ENCODE data around the gene STARD7.
"Not testable (repeated sequence)": the region's sequence is repeated elsewhere in the genome, so short reads cannot be mapped to it uniquely, and the experiment has no call there.

STARD7 gene

DNA sequence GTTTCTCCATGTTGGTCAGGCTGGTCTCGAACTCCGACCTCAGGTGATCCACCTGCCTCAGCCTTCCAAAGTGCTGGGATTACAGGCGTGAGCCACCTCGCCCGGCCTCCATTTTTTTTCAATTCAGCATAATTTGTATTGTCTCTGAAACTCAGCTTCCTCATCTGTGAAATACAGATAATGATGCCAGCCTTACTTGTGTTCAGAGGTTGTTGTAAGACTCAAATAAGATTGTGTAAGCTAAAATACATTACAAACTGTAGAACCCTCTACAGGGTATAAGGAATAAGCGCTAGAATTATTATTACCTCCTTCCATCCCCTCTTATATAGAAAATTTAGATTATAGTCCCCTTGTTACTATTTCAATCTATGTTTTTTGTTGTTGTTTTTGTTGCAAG lies 24.8 kb upstream of the STARD7 start:
- DNase-seq = no peak

GRCh38 chr2:96231316-96231715 lies 22.7 kb upstream of the STARD7 start:
- no peak for DNase-seq

GRCh38 chr2:96225016-96225533 lies 16.4 kb upstream of the STARD7 start:
- DNase-seq = no peak

DNA sequence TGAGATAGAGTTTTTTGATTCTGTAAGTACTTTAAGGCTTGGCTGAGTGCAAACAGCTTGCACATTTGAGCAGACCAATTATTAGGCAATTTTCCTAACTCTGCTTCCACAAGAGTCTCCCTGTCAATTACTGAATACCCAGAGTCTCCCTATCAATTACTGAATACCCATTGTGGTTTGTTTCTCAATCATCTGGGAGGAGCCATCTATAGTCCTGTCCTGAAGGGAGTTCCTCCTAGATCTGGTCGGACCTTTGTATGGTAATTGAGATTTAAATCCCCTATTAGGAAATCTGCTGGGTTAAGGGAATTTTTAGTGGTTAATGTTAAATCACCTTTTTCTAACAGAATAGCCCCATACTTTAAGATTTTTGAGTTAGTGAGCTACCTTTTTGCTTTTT lies 12.5 kb upstream of the STARD7 start:
- not testable (repeated sequence) for DNase-seq

- DNase-seq = not testable (repeated sequence)
Observed at GRCh38 chr2:96219959-96220358, 11.3 kb upstream of the STARD7 start.

- DNase-seq = no peak
Observed at GRCh38 chr2:96218508-96219131, 10.0 kb upstream of the STARD7 start.

GRCh38 chr2:96214554-96214953 lies 5.9 kb upstream of the STARD7 start:
- no peak for DNase-seq

- DNase-seq = no peak
Observed at GRCh38 chr2:96213379-96213778, 4.8 kb upstream of the STARD7 start.

GRCh38 chr2:96212339-96212738 lies 3.7 kb upstream of the STARD7 start:
- DNase-seq = no peak

- DNase-seq = no peak
Observed at GRCh38 chr2:96209729-96210085, 1.1 kb upstream of the STARD7 start.

DNA sequence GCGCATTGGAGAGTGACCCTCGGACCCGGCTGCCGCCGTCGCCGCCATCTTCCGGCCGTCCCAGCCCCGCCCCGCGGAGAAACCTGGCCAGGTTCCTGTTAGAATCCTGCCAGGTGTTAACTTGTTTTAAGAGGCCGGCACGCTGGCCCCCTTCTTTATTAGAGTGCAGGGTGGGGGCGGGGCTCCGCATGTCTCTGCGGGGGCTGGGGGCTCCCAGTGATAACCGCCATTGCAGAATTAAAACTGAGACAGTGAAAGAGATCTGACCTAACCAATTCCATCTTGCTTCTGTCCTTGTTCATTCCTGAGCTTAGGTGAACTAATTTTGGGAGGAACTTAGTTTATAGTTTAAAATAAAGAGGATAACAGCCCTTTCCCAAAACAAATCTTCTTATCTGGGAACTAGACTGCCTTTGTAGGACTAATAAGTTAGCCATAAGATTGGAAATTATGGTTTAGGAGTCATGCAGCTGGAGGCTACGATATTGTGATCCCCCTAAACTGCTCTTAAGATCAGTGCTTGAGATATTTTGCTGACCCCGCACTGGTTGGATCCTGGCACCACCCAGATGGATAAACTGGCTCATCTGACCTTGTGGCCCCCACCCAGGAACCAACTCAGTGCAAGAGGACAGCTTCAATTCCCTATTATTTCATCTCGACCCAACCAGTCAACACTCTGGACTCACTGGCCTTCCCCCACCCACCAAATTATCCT lies 543 bp upstream of the STARD7 start:
- DNase-seq = no peak

- no peak for DNase-seq
Observed at GRCh38 chr2:96207774-96208142, 869 bp downstream of the STARD7 start.

GRCh38 chr2:96207073-96207773 lies 1.4 kb downstream of the STARD7 start:
- DNase-seq = no peak

DNA sequence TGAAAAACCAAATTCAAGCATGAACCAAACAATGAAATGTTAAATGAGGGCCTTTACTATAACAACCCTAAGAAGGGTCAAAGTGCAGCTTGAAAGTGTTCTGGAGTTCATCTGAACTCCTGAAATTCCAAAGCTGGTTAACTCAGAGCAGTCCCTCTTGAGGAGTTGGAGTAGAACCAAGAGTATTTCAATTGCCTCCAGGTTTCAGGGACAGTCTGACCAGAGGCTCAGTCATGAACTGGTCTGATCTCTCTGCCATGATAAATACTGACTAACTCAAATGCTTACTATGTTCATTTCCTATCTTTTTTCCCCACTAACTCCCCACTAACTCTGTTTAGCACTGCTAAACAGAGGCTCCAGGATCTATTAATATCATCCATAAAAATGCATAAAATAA lies 2.7 kb downstream of the STARD7 start:
- DNase-seq = no peak

DNA sequence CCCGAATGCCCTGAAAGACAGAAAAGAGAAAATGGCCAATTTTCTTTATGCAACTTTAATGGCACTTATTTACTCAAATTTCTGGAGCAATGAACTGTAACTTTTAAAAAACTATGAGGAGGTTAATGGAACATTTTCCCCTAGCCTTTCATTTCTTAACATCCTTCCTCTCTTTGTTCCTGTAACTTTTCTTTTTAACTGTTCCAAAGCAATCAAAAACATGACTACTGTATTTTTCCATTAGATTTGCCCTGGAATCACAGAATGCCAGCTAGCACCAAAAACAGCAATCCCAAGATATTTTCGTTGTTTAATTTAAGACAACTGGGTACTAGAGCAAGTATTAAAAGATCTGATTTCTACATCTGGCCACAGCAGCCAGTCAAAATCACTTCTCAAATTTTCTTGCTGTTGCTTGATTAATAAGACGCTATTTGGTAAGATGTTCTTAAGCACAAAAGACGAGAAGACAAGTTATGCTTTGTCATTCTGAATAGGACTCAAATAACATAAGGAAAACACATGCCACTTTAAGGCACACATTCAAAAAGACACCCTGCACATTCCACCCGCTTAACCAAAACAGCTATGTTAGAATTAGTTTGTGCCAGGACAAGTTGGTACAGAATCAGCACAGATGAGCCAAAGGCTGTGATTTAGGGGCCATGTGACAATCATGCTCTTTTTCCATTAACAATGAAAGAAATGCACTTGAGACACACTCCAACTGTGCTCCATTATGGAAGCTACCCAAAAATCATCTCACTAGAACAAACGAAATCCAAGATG lies 3.6 kb downstream of the STARD7 start:
- DNase-seq = peak; percentile 15

GRCh38 chr2:96203130-96204028 lies 5.2 kb downstream of the STARD7 start:
- DNase-seq = no peak

- no peak for DNase-seq
Observed at GRCh38 chr2:96202152-96202854, 6.3 kb downstream of the STARD7 start.

GRCh38 chr2:96201338-96201737 lies 7.3 kb downstream of the STARD7 start:
- DNase-seq = no peak

GRCh38 chr2:96198921-96199320 lies 9.7 kb downstream of the STARD7 start:
- DNase-seq = no peak

- no peak for DNase-seq
Observed at GRCh38 chr2:96197546-96198255, 10.9 kb downstream of the STARD7 start.

Data from NCI-H69 (cell line).